NCI-H1417 (cell line): Measurements from ENCODE around the gene DISP2.
A peak's percentile ranks its signal among the peaks of the same experiment; 100 is the strongest.

Source experiments
- DNase-seq, 3 experiments: peaks; one replicate each; lab custom pipeline; 2025; lab: John Stamatoyannopoulos, UW

DISP2 gene

DNA sequence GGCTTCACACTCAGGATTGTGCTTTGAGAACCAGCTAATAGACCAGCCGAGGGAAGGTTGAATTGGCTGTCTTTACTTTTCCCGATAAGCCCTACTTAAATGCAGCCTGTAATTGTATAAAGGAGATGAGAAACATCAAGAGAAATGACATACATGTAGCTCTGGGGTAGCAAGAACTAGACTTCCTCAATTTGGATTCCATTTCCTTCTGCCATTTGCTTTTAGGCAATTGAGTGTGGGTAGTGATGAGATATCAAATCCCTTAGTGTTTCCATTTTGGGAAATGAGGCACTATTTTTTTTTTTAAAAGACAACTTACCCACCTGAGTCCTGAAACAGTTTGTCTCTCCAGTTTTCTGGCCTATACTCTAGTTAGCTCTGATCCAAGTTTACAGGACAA is 32.3 kb upstream of the DISP2 start:
- no peak for DNase-seq

DNA sequence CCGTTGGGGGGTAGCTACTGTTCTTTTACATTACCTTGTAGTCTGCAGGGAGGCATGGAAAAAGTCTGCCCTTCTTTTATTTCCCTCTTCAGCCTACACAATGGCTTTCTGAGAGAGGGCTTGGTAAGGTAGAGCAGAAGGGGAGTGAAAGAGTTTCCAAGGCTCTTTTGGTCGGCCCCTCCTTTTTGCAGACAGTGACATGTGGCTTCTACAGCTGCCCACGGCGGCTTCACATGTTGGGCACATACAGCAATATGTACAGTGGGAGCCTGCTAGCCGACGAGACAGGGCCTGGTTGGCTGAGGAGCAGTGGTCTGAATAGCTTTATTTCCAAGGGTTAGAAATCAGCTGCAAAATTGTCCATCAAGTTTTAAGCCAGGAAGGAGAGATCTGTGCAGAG is 30.6 kb upstream of the DISP2 start:
- peak in 1 of 3 experiments; percentile 10 for DNase-seq

DNA sequence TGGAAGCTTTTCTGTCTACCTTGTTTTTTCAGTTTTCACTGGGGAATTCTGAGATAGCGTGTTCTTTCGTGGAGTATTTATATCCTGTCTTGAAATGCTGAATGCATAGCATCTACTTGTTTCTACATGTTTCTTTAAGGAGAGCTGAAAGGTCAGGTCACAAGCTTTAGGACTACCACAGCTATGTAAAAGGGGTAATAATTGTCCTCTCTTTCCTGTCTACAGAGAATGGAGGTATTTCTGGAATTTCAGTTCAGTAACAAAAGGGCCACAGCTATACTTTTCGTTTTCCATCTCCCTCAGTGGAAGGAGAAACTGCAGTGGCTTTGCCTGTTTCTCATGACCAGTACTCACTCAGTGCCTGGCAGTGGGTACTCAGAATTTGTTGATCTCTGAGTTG is 29.8 kb upstream of the DISP2 start:
- DNase-seq = no peak

GRCh38 chr15:40328751-40329150 is 29.3 kb upstream of the DISP2 start:
- DNase-seq = no peak

GRCh38 chr15:40329804-40330203 is 28.2 kb upstream of the DISP2 start:
- DNase-seq = no peak

DNA sequence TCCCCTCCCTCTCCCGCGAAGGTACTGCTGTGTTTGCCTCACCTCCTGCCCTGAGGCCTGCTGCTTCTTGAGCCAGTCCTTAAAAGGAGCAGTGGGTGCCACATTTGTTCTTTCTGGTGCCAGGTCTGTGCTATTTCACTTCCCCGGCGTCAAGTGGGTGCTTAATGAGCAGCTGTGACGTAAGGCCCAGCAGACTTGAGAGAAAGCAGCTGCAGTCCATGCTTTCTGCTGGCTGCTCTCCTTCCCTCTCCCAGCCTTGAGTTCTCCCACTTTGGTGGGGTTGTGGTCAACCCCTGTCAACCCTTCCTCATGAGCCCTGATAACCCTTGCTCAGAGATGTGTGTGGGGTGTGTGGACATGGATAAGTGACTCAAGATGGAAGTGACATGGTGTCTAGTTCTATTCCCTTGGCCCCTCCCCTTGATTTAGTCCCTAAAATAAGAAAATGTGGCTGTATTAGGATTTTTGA is 27.6 kb upstream of the DISP2 start:
- peak; percentile 28 to 67 (median 64) for DNase-seq

GRCh38 chr15:40331026-40331425 is 27.0 kb upstream of the DISP2 start:
- DNase-seq = no peak

- no peak for DNase-seq
Measured at GRCh38 chr15:40331637-40332036, 26.4 kb upstream of the DISP2 start.

- DNase-seq = no peak
Measured at GRCh38 chr15:40332113-40332781, 25.8 kb upstream of the DISP2 start.

DNA sequence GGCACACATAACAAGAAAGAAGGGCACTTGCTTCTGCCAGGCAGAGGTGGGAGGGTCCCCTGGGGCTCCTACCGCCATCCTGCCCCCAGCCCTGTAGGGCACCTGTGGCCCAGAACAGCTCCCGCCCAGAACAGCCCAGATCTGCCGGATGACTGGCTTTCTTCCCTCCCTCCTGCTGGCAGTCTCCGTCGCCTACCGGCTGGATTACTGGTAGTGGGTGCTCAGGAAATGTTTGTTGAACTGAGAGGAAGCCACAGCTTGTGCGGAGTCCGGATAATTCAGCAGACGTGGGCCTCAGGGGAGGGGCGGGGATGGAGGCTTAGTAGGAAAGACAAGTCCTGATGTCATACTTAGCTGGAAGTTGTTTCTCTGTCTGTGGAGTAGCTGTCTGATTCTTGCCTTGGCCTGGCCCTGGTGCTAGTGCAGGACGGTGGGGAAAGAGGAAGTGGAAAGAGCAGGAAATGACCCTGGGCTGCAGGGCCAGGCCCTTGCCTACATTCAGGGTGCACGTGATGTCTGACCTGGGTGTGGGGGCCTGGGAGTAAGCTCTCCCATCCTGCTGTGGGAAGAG is 24.0 kb upstream of the DISP2 start:
- peak; percentile 9 to 25 (median 11) for DNase-seq

DNA sequence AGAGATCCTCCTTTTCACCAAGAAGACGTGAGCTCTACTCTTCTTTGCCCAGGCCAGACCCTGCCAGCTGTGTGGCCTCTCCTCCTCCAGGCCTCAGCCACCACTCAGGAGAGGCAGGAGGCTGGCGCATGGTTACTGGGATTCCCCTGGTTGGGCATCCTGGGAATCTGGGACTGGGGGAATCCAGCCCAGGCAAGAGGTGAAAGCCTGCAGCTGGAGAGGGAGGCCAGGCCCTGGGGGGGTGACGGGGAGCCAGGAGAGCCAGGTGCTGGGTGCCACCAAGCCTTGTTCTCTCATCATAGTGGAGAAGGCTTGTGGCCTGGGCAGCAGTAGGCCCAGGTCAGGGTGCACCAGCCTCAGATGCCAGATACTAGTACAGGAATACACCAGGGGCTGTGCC is 23.5 kb upstream of the DISP2 start:
- DNase-seq = no peak

- no peak for DNase-seq
Measured at GRCh38 chr15:40334941-40335795, 22.9 kb upstream of the DISP2 start.

DNA sequence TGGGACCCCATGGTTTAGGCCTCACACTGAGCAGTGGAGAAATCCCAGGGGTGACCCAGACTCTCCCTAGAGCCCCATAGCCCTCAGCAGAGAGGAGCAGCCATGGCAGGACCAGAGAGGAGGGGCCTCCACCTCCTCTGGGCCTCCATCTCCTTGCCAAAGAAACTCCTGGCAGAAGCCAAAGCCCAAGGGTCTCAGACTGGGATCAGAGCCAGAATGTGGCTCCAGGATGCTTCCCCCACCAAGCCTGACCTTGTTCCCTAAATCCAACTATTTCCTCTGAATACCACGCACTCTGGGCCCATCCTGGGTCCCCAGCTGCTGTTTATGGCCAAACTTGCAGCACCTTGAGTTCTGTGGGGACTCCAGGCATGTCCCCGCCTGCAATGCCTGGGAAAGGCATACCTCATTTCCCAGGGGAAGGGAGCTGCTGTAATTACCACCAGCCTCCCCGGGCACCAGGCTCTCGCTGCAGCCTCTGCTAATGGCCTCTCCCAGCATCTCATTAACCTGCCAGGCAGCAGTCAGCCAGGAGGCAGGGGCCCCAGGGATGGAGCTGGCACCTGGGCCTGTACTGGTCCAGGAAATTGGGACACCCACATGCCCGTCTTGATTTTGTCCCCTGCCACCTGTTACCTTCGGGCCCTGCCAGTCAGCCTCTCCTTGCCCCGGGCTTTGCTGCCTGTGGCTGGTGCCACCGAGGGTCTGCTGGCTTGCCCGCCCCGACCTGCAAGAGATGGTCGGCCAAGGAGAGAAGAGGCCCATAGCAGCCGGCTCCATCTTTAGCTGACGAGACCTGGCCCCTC is 21.9 kb upstream of the DISP2 start:
- DNase-seq = peak in 2 of 3 experiments; percentile 28 to 38

DNA sequence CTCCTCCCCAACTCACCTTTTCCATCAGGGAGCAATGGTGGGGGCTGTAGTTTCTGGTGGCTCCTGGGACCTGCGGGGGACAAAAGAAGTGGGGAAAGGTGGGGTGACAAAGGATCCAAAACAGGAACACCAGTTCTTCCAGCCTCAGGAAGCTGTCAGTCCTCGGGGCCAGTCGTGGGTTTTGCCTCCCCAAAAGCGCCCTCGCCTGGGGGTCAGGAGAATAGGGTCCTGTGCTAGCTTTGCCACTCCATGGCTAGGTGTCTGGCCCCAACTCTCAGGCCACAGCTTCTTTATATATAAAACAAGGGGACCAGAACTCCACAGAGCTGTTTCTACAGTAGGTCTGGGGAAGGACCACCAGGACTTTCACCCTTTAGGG is 21.3 kb upstream of the DISP2 start:
- no peak for DNase-seq

- no peak for DNase-seq
Measured at GRCh38 chr15:40337597-40337996, 20.4 kb upstream of the DISP2 start.

- peak; percentile 43 to 68 (median 55) for DNase-seq
Measured at GRCh38 chr15:40338041-40338657, 19.9 kb upstream of the DISP2 start.

DNA sequence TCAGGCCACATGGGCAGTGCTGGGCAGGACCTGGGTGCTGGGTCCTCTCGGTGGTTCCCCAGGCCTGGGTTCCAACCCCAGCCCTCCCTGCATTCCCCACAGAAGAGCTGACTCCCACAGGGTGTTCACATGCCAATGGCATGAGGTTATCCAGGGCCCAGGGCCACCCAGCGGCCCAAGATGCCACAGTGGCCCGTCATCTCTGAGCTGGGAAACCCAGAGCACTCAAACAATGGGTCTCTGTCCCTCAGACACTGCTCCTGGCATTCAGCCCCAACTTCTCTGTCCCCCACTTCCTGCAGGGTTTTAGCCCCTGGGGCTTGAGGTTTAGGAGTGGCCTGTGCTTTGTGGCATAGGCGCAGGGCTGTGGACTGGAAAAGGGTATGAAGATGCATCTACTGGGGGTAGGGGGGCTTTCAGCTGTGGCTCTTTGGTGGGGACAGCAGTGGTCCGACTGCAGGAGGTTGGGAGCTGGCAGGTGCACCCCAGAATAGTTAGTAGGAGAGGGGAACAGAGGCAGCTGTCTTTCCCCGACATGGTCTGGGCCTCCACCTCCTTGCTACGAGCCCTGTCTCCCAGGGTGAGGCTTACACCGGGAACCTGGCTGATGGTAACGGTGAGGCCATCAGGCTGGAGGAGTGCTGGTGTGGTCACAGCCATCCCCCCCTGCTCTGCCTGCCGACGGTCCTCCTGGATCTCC is 18.9 kb upstream of the DISP2 start:
- no peak for DNase-seq

DNA sequence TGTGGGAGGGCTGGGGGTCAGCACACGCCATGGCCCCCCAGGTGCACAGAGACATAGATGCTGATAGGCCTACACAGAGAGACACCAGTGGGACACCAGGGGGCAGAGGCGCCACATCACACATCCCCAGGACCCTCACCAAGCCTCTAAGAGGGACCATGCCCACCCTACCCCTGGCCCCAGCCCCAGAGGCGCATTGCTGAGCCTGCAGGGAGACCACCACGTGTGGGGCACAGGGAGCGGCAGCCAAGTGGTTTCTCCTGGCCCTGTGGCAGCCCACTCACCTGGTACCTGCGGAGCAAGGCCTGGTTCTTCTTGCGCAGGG is 18.4 kb upstream of the DISP2 start:
- DNase-seq = no peak

DNA sequence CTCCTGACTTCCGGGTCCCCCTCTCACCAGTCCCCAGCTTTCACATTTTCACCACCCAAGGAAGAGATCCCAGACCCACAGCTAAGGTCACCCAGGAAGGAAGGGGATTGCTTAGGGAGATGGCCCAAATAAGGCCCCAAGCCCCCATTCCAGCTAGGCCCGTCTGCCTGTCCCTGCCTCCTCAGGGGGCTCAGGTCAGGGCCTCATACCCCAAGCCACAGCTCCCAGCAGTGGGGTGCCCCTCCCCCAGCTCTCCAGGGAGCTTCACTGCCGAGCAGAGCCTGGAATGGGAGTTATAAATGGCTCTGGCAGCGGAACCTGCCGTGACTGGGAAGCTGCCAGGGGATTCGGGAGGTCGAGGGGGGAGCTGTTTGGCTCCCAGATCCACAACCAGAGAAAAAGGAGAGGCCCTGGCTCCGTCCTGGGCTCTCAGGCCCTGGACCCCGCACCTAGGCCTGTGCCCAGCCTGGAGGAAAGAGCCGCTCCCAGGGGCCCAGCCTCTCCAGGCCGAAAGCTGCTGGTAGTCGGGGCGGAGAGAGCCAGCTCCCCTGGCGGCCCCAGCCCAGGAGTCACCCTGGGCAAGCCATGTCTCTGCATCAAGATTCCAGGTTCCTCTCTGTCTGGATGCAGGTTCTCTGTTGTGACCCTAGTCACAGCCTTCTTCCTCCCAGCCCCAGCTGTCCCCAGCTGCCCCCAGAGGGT is 17.8 kb upstream of the DISP2 start:
- peak in 1 of 3 experiments; percentile 27 for DNase-seq

- DNase-seq = peak; percentile 64 to 77 (median 70)
Measured at GRCh38 chr15:40340740-40341400, 17.1 kb upstream of the DISP2 start, which contains the start of gene CCDC9B. TSS of gene CCDC9B (minus strand) at chr15:40340939. CDS start at chr15:40340819, 120 bp downstream.
